ENCODE measurements around the gene PLEKHM2. TPM values are rescaled to one million over a fixed set of nuclear protein-coding genes. Genes with fewer than 3 reads are reported as not detected.
"Not testable (repeated sequence)": the region's sequence is repeated elsewhere in the genome, so short reads cannot be mapped to it uniquely, and the experiment has no call there.

PLEKHM2 gene
- total RNA-seq, 1 donor from 2014 or later, result 16.7 TPM

DNA sequence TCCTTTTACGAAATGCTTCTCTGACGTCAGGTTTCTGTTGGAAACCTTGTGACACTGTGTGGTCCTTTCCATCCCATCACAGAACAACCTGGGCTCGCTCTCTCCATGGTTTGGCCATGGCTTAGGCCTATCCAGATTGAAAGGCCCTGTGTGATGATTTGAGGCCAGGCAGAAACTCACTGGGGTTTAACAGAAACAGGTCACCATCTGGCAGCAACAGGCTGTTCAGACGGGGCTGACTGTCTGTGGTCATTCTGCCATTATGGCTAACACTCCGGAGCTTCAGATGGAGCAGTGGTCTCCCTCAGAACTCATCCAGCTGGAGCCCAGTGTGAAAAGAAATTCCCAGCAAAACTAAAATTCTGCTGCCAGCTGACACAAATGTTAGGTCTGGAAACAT is 9.3 kb downstream of the PLEKHM2 start:
- Histone ChIP-seq H3K4me1 (no peaks in the 10 kb centered on the region), H3F3A (ENCODE audit: low read depth) (peaks cover 6% of the 10 kb centered on the region), H3K4me3 (no peak overlapping the region), H3K9me3 (ENCODE audit: low read depth) (no peaks in the 10 kb centered on the region), H3K79me2 (ENCODE audit: low read depth) (peaks cover 66% of the 10 kb centered on the region), H4K20me1 (ENCODE audit: low read depth) (peaks cover 12% of the 10 kb centered on the region), H3K4me2 (no peak overlapping the region), H3K36me3 (no peaks in the 10 kb centered on the region), H3K9ac (no peak overlapping the region), H3K27ac (no peak overlapping the region), H2AFZ (replicated peaks) (no peak overlapping the region), H3K27me3 (no peaks in the 10 kb centered on the region)
- Mint-ChIP-seq H3K36me3 (peaks cover 15% of the 10 kb centered on the region), H3K9me3 (no peaks in the 10 kb centered on the region), H3K4me1 (no peaks in the 10 kb centered on the region), H3K4me3 (no peak overlapping the region), H3K27ac (no peak overlapping the region), H3K27me3 (ENCODE audit: insufficient read depth, low read depth) (no peaks in the 10 kb centered on the region)
- TF ChIP-seq, protein P1, sequence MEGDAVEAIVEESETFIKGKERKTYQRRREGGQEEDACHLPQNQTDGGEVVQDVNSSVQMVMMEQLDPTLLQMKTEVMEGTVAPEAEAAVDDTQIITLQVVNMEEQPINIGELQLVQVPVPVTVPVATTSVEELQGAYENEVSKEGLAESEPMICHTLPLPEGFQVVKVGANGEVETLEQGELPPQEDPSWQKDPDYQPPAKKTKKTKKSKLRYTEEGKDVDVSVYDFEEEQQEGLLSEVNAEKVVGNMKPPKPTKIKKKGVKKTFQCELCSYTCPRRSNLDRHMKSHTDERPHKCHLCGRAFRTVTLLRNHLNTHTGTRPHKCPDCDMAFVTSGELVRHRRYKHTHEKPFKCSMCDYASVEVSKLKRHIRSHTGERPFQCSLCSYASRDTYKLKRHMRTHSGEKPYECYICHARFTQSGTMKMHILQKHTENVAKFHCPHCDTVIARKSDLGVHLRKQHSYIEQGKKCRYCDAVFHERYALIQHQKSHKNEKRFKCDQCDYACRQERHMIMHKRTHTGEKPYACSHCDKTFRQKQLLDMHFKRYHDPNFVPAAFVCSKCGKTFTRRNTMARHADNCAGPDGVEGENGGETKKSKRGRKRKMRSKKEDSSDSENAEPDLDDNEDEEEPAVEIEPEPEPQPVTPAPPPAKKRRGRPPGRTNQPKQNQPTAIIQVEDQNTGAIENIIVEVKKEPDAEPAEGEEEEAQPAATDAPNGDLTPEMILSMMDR (IDR thresholded peaks at IDR 0.05), result no peak
- no peak for DNase-seq (ENCODE audit: low spot score)

DNA sequence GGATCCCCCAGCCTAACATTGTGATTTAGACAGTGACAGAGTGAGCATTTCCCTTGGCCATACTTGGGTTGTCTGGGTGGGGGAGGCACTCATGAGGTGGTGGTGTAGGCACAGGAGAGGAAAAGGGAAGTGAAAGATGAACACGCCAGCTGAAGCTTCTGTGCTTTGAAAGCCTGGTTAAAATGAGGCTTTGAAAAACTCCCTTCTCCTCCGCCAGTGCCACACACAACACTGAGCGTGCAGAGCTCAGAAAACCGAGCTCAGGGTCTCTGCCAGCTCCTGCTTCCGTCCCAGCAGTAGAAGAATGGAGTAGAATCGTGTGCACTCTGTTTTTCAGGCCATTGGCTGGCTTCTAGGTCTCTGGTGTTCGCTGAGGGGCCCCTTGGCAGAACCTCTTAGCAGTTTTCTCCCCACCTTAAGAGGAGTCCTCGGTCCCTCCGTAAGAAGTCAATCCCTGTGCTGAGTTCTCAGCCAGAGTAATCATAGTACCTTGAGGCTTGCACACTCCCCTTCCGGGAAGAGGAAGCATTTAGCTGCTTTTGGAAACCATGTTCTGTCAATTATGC is 12.9 kb downstream of the PLEKHM2 start:
- Mint-ChIP-seq H3K36me3 (peaks cover 10% of the 10 kb centered on the region), H3K27me3 (ENCODE audit: insufficient read depth, low read depth) (no peaks in the 10 kb centered on the region)

DNA sequence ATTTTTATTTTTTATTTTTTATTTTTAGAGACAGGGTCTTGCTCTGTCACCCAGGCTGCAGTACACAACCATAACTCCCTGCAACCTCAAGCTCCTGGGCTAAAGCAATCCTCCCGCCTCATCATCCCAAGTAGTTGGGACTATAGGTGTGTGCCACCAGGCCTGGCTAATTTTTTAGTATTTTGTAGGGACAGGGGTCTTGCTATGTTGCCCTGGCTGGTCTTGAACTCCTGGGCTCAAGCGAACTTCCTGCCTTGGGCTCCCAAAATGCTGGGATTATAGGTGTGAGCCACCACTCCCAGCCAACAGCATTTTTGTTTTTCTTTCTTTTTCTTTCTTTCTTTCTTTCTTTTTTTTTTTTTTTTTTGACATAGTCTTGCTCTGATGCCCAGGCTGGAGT is 14.1 kb downstream of the PLEKHM2 start:
- Histone ChIP-seq H3K79me2 (ENCODE audit: low read depth) (peaks cover 45% of the 10 kb centered on the region), H3K27ac (no peak overlapping the region), H3K4me1 (no peaks in the 10 kb centered on the region), H3K4me3 (no peak overlapping the region), H3K36me3 (no peaks in the 10 kb centered on the region), H4K20me1 (ENCODE audit: low read depth) (peaks cover 21% of the 10 kb centered on the region), H3F3A (ENCODE audit: low read depth) (peaks cover 6% of the 10 kb centered on the region), H3K9me3 (ENCODE audit: low read depth) (no peaks in the 10 kb centered on the region), H2AFZ (replicated peaks) (no peak overlapping the region), H3K9ac (no peak overlapping the region), H3K27me3 (no peaks in the 10 kb centered on the region), H3K4me2 (no peak overlapping the region)
- Mint-ChIP-seq H3K27ac (no peak overlapping the region), H3K9me3 (no peaks in the 10 kb centered on the region), H3K27me3 (ENCODE audit: insufficient read depth, low read depth) (no peaks in the 10 kb centered on the region), H3K36me3 (peaks cover 8% of the 10 kb centered on the region), H3K4me1 (peaks cover 6% of the 10 kb centered on the region), H3K4me3 (no peak overlapping the region)
- TF ChIP-seq, protein P1 (IDR thresholded peaks at IDR 0.05), result no peak
- TF ChIP-seq EZH2 (IDR thresholded peaks at IDR 0.05) (no peak), EZH2phosphoT487 (IDR thresholded peaks at IDR 0.05) (no peak)
- DNase-seq (ENCODE audit: low spot score), result no peak

More for the DNA sequence above, 12.9 kb downstream of the PLEKHM2 start:
- H3K27ac ChIP-seq, result no peak overlapping the region
- no peaks in the 10 kb centered on the region for H3K27me3 ChIP-seq
- no peak overlapping the region for H3K4me3 Mint-ChIP-seq
- peaks cover 2% of the 10 kb centered on the region for H3K4me1 Mint-ChIP-seq
- H3K9me3 ChIP-seq (ENCODE audit: low read depth), result no peaks in the 10 kb centered on the region
- no peak for DNase-seq (ENCODE audit: low spot score)
- H3K4me1 ChIP-seq, result no peaks in the 10 kb centered on the region
- H3K36me3 ChIP-seq, result no peaks in the 10 kb centered on the region
- peaks cover 6% of the 10 kb centered on the region for H3F3A ChIP-seq (ENCODE audit: low read depth)
- no peak overlapping the region for H3K4me3 ChIP-seq
- H4K20me1 ChIP-seq (ENCODE audit: low read depth), result peaks cover 16% of the 10 kb centered on the region
- no peak overlapping the region for H3K9ac ChIP-seq
- no peak for TF ChIP-seq EZH2 (IDR thresholded peaks at IDR 0.05)
- H3K79me2 ChIP-seq (ENCODE audit: low read depth), result peaks cover 55% of the 10 kb centered on the region
- H3K4me2 ChIP-seq, result no peak overlapping the region
- no peak overlapping the region for H2AFZ ChIP-seq (replicated peaks)
- no peaks in the 10 kb centered on the region for H3K9me3 Mint-ChIP-seq
- H3K27ac Mint-ChIP-seq, result peak overlapping the region; percentile 72

DNA sequence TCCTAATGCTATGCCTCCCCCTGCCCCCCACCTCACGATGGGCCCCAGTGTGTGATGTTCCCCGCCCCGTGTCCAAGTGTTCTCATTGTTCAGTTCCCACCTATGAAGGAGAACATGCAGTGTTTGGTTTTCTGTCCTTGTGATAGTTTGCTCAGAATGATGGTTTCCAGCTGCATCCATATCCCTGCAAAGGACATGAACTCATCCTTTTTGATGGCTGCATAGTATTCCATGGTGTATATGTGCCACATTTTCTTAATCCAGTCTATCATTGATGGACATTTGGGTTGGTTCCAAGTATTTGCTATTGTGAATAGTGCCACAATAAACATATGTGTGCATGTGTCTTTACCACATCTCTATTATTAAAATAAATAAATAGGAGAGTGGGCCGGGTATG is 15.2 kb downstream of the PLEKHM2 start:
- not testable (repeated sequence) for H3K27me3 Mint-ChIP-seq (ENCODE audit: insufficient read depth, low read depth); H3K4me3 ChIP-seq; H3K9ac ChIP-seq; H3F3A ChIP-seq (ENCODE audit: low read depth); DNase-seq (ENCODE audit: low spot score); H3K27me3 ChIP-seq; H3K36me3 ChIP-seq; H3K9me3 ChIP-seq (ENCODE audit: low read depth); H3K4me2 ChIP-seq; H3K36me3 Mint-ChIP-seq; H2AFZ ChIP-seq (replicated peaks); H3K9me3 Mint-ChIP-seq; H3K4me1 ChIP-seq; H3K27ac ChIP-seq; H3K27ac Mint-ChIP-seq; H3K4me3 Mint-ChIP-seq
- Histone ChIP-seq H3K79me2 (ENCODE audit: low read depth) (peaks cover 42% of the 10 kb centered on the region), H4K20me1 (ENCODE audit: low read depth) (peaks cover 29% of the 10 kb centered on the region)
- H3K4me1 Mint-ChIP-seq, result peaks cover 14% of the 10 kb centered on the region
